Mucosa of gallbladder (tissue), 1 donor: Measurements from ENCODE around the gene KPNA1. TPM values are rescaled to one million over a fixed set of nuclear protein-coding genes. Genes with fewer than 3 reads are reported as not detected.
"Not testable (repeated sequence)": the region's sequence is repeated elsewhere in the genome, so short reads cannot be mapped to it uniquely, and the experiment has no call there.

Experiments
- DNase-seq: peaks from one replicate; pipeline ENCODE4 v3.0.0-alpha.2; 2020; ENCODE audit warnings: low spot score
- total RNA-seq: library from RNA; stranded (reverse); gene quantifications from one replicate; pipeline ENCODE4 v1.2.1, GENCODE V29; 2021
- donor health status: DM: no; HTN: no; CAD: no.

KPNA1 gene
- total RNA-seq, 1 donor from 2014 or later: 55.2 TPM

GRCh38 chr3:122519693-122520092 is 5.0 kb upstream of the KPNA1 start:
- DNase-seq: no peak

GRCh38 chr3:122516846-122517360 is 2.2 kb upstream of the KPNA1 start:
- no peak for DNase-seq

GRCh38 chr3:122515870-122516269 is 1.1 kb upstream of the KPNA1 start:
- DNase-seq: no peak

- DNase-seq: no peak
These were observed 305 bp upstream of the KPNA1 start for GRCh38 chr3:122515020-122515468.

- no peak for DNase-seq
These were observed 1.2 kb downstream of the KPNA1 start for GRCh38 chr3:122513386-122514122.

GRCh38 chr3:122512284-122512683 is 2.5 kb downstream of the KPNA1 start:
- DNase-seq: no peak

- no peak for DNase-seq
These were observed 3.7 kb downstream of the KPNA1 start for GRCh38 chr3:122510878-122511535.

- not testable (repeated sequence) for DNase-seq
These were observed 5.8 kb downstream of the KPNA1 start for GRCh38 chr3:122508944-122509343.

- DNase-seq: no peak
These were observed 6.4 kb downstream of the KPNA1 start for GRCh38 chr3:122508135-122508914.

- no peak for DNase-seq
These were observed 8.3 kb downstream of the KPNA1 start for GRCh38 chr3:122506450-122506849.

GRCh38 chr3:122505676-122506075 is 9.1 kb downstream of the KPNA1 start:
- DNase-seq: no peak

- no peak for DNase-seq
These were observed 11.8 kb downstream of the KPNA1 start for GRCh38 chr3:122502941-122503340.

GRCh38 chr3:122502139-122502538 is 12.6 kb downstream of the KPNA1 start:
- DNase-seq: no peak

GRCh38 chr3:122500964-122501363 is 13.8 kb downstream of the KPNA1 start:
- DNase-seq: not testable (repeated sequence)

- DNase-seq: no peak
These were observed 16.6 kb downstream of the KPNA1 start for GRCh38 chr3:122498152-122498551.

GRCh38 chr3:122497425-122497824 is 17.3 kb downstream of the KPNA1 start:
- no peak for DNase-seq

GRCh38 chr3:122496508-122496907 is 18.2 kb downstream of the KPNA1 start:
- DNase-seq: no peak

GRCh38 chr3:122493296-122493695 is 21.4 kb downstream of the KPNA1 start:
- DNase-seq: no peak

- DNase-seq: no peak
These were observed 26.3 kb downstream of the KPNA1 start for GRCh38 chr3:122488262-122488973.

- no peak for DNase-seq
These were observed 29.8 kb downstream of the KPNA1 start for GRCh38 chr3:122484985-122485384.

GRCh38 chr3:122481390-122481789 is 33.3 kb downstream of the KPNA1 start:
- DNase-seq: no peak

GRCh38 chr3:122476532-122476931 is 38.2 kb downstream of the KPNA1 start:
- no peak for DNase-seq
